HepG2 (cell line): ENCODE measurements around the gene SLC16A7.

Source experiments
- CTCF ChIP-seq: sonication (generic); formaldehyde crosslinking; IDR thresholded peaks from 2 replicates; pipeline ENCODE4 v1.5.0; 2020; ENCODE audit warnings: mild to moderate bottlenecking, missing genetic modification reagents, moderate library complexity
- EP300 ChIP-seq, 3 experiments: sonication (generic) in 1 of 3; formaldehyde crosslinking in 1 of 3; IDR thresholded peaks; 2 replicates each; pipeline versions ENCODE4 v1.5.1 to v1.6.1; 2011 to 2020; ENCODE audit warnings: low read depth in 2 of 3, low read length in 2 of 3, borderline replicate concordance in 1 of 3, improper control_type of control experiment in 1 of 3, mild to moderate bottlenecking in 1 of 3, missing genetic modification reagents in 1 of 3, moderate library complexity in 1 of 3
- EZH2 ChIP-seq: conservative IDR thresholded peaks from 2 replicates; pipeline ENCODE4 v1.6.1; 2012; ENCODE audit warnings: mild to moderate bottlenecking, low read depth, low read length, moderate library complexity
- GFI1 ChIP-seq: sonication (generic); formaldehyde crosslinking; IDR thresholded peaks from 2 replicates; pipeline ENCODE4 v1.5.0; 2020; ENCODE audit warnings: missing genetic modification reagents, mild to moderate bottlenecking, borderline replicate concordance
- GLI4 ChIP-seq: sonication (generic); formaldehyde crosslinking; IDR thresholded peaks from 2 replicates; pipeline ENCODE4 v1.5.1; 2020; ENCODE audit warnings: missing genetic modification reagents, mild to moderate bottlenecking, moderate library complexity, borderline replicate concordance
- GPN1 ChIP-seq: sonication (generic); formaldehyde crosslinking; IDR thresholded peaks from 2 replicates; pipeline ENCODE4 v1.5.1; 2020; ENCODE audit warnings: missing genetic modification reagents, borderline replicate concordance
- HCFC1 ChIP-seq: fragments of 150-350 bp; IDR thresholded peaks from 2 replicates; pipeline ENCODE4 v1.6.1; 2014; ENCODE audit warnings: low read depth, low read length
- REST ChIP-seq, 2 experiments: IDR thresholded peaks; 2 replicates each; pipeline ENCODE4 v1.6.1; 2011 to 2012; ENCODE audit warnings: low read length in 2 of 2, borderline replicate concordance in 1 of 2, low read depth in 1 of 2, mild to moderate bottlenecking in 1 of 2, moderate library complexity in 1 of 2
- TGIF2 ChIP-seq: IDR thresholded peaks from 2 replicates; pipeline ENCODE4 v1.6.1; 2016; ENCODE audit warnings: control low read depth, missing compliant biosample characterization
- TRIM24 ChIP-seq: sonication (generic); formaldehyde crosslinking; IDR thresholded peaks from 2 replicates; pipeline ENCODE4 v1.8.0; 2022; ENCODE audit warnings: mild to moderate bottlenecking, missing genetic modification reagents
- ZBTB33 ChIP-seq: sonication (generic); formaldehyde crosslinking; IDR thresholded peaks from 2 replicates; pipeline ENCODE4 v1.4.0; 2020; ENCODE audit warnings: missing genetic modification reagents
- ZC3H4 ChIP-seq: sonication (generic); formaldehyde crosslinking; IDR thresholded peaks from 2 replicates; pipeline ENCODE4 v1.4.0; 2020; ENCODE audit warnings: missing genetic modification reagents, borderline replicate concordance
- ZNF121 ChIP-seq: sonication (generic); formaldehyde crosslinking; IDR thresholded peaks from 2 replicates; pipeline ENCODE4 v1.5.0; 2020; ENCODE audit warnings: mild to moderate bottlenecking, missing genetic modification reagents
- ZNF740 ChIP-seq: sonication (generic); formaldehyde crosslinking; IDR thresholded peaks from 2 replicates; pipeline ENCODE4 v1.4.0; 2020; ENCODE audit warnings: missing genetic modification reagents

GRCh38 chr12:59624732-59625460, 29.1 kb downstream of the SLC16A7 start:
- no peak for TF ChIP-seq CTCF
- TF ChIP-seq TGIF2 (CRISPR knock-in tag), result no peak
- no peak for TF ChIP-seq GLI4 (CRISPR knock-in tag)
- TF ChIP-seq EP300 (IDR thresholded peaks at IDR 0.05; ENCODE audit: low read depth in 2 of 2, low read length in 2 of 2), result no peak
- TF ChIP-seq EP300 (CRISPR knock-in tag; IDR thresholded peaks at IDR 0.05; ENCODE audit: borderline replicate concordance), result no peak
- no peak for TF ChIP-seq GPN1 (CRISPR knock-in tag)
- no peak for TF ChIP-seq ZNF121 (CRISPR knock-in tag)
- TF ChIP-seq ZNF740, result no peak
- no peak for TF ChIP-seq ZC3H4
- no peak for TF ChIP-seq ZBTB33 (CRISPR knock-in tag)
- no peak for TF ChIP-seq HCFC1
- TF ChIP-seq REST (IDR thresholded peaks at IDR 0.05; ENCODE audit: borderline replicate concordance in 1 of 2, low read depth in 1 of 2, low read length in 2 of 2), result no peak
- no peak for TF ChIP-seq EZH2
- no peak for TF ChIP-seq GFI1
- no peak for TF ChIP-seq TRIM24 (CRISPR knock-in tag)
